ENCODE data around the gene ZBTB11. TPM values are rescaled to one million over a fixed set of nuclear protein-coding genes. Genes with fewer than 3 reads are reported as not detected.

ZBTB11 gene
- total RNA-seq, 2 donors from 2014 or later = 16.8 to 20.9 TPM

GRCh38 chr3:101690972-101691371 lies 14.0 kb upstream of the ZBTB11 start:
- Mint-ChIP-seq H3K27me3 (ENCODE audit: insufficient read depth) (no peaks in the 10 kb centered on the region), H3K4me1 (peaks cover 23% of the 10 kb centered on the region), H3K27ac (no peak overlapping the region), H3K9me3 (no peaks in the 10 kb centered on the region), H3K36me3 (ENCODE audit: low read depth) (peaks cover 5% of the 10 kb centered on the region), H3K4me3 (no peak overlapping the region)
- Histone ChIP-seq H3K9me3 (ENCODE audit: control insufficient read depth, low read length) (no peaks in the 10 kb centered on the region), H3K27ac (ENCODE audit: low read depth, low read length) (no peak overlapping the region), H3K9ac (ENCODE audit: extremely low read depth, low read length, poor library complexity, severe bottlenecking) (no peak overlapping the region), H3K4me3 (ENCODE audit: low read length) (no peak overlapping the region), H3K36me3 (ENCODE audit: control insufficient read depth, insufficient read depth, low read length) (no peaks in the 10 kb centered on the region), H3K27me3 (ENCODE audit: control insufficient read depth, insufficient read depth, low read length, poor library complexity, severe bottlenecking) (no peaks in the 10 kb centered on the region), H3K4me1 (ENCODE audit: control insufficient read depth, insufficient read depth, low read length) (no peaks in the 10 kb centered on the region)
- no peak for TF ChIP-seq CTCF (conservative IDR thresholded peaks at IDR 0.05)
- DNase-seq = no peak

- no peak for DNase-seq
- Mint-ChIP-seq H3K4me1 (peaks cover 26% of the 10 kb centered on the region), H3K4me3 (no peak overlapping the region), H3K9me3 (no peaks in the 10 kb centered on the region), H3K27ac (no peak overlapping the region), H3K27me3 (ENCODE audit: insufficient read depth) (no peaks in the 10 kb centered on the region), H3K36me3 (ENCODE audit: low read depth) (peaks cover 21% of the 10 kb centered on the region)
- Histone ChIP-seq H3K9me3 (ENCODE audit: control insufficient read depth, low read length) (no peaks in the 10 kb centered on the region), H3K27me3 (ENCODE audit: control insufficient read depth, insufficient read depth, low read length, poor library complexity, severe bottlenecking) (no peaks in the 10 kb centered on the region), H3K4me1 (ENCODE audit: control insufficient read depth, insufficient read depth, low read length) (no peaks in the 10 kb centered on the region), H3K4me3 (ENCODE audit: low read length) (no peak overlapping the region), H3K36me3 (ENCODE audit: control insufficient read depth, insufficient read depth, low read length) (peaks cover 17% of the 10 kb centered on the region), H3K9ac (ENCODE audit: extremely low read depth, low read length, poor library complexity, severe bottlenecking) (no peak overlapping the region), H3K27ac (ENCODE audit: low read depth, low read length) (no peak overlapping the region)
- no peak for TF ChIP-seq CTCF (conservative IDR thresholded peaks at IDR 0.05)
- WGBS, 2 experiments (ENCODE audit: insufficient coverage in 1 of 2, insufficient read length in 1 of 2) = 89 to 100% methylated on average over 1 to 2 of the region's 2 CpGs
Measured at GRCh38 chr3:101689286-101689685, 12.4 kb upstream of the ZBTB11 start.

- H3K27me3 ChIP-seq (ENCODE audit: control insufficient read depth, insufficient read depth, low read length, poor library complexity, severe bottlenecking) = no peaks in the 10 kb centered on the region
- WGBS, 2 experiments (ENCODE audit: insufficient coverage in 1 of 2, insufficient read length in 1 of 2) = 86 to 92% methylated on average over 16 to 25 of the region's 25 CpGs
- H3K4me1 Mint-ChIP-seq = peaks cover 22% of the 10 kb centered on the region
- no peak for TF ChIP-seq CTCF (conservative IDR thresholded peaks at IDR 0.05)
- no peak for DNase-seq
- H3K27ac ChIP-seq (ENCODE audit: low read depth, low read length) = peak overlapping the region; percentile 46
- peaks cover 33% of the 10 kb centered on the region for H3K36me3 Mint-ChIP-seq (ENCODE audit: low read depth)
- H3K9me3 ChIP-seq (ENCODE audit: control insufficient read depth, low read length) = no peaks in the 10 kb centered on the region
- peak overlapping the region; percentile 100 for H3K4me3 Mint-ChIP-seq
- H3K36me3 ChIP-seq (ENCODE audit: control insufficient read depth, insufficient read depth, low read length) = peaks cover 36% of the 10 kb centered on the region
- H3K27ac Mint-ChIP-seq = peak overlapping the region; percentile 99
- no peaks in the 10 kb centered on the region for H3K27me3 Mint-ChIP-seq (ENCODE audit: insufficient read depth)
- H3K9me3 Mint-ChIP-seq = no peaks in the 10 kb centered on the region
- H3K4me3 ChIP-seq (ENCODE audit: low read length) = peak overlapping the region; percentile 99
- H3K9ac ChIP-seq (ENCODE audit: extremely low read depth, low read length, poor library complexity, severe bottlenecking) = peak overlapping the region; percentile 97
- H3K4me1 ChIP-seq (ENCODE audit: control insufficient read depth, insufficient read depth, low read length) = no peaks in the 10 kb centered on the region
Measured at GRCh38 chr3:101687142-101687931, 10.4 kb upstream of the ZBTB11 start.

Data from endodermal cell (in vitro differentiated cells).